HK-2 (cell line): ENCODE data around the gene DUOXA2.
"Not testable (repeated sequence)": the region's sequence is repeated elsewhere in the genome, so short reads cannot be mapped to it uniquely, and the experiment has no call there.

Source experiments
- DNase-seq: peaks from one replicate; pipeline ENCODE4 v3.0.0-alpha.2; 2018; ENCODE audit not compliant: unreplicated experiment

Gene DUOXA2

DNA sequence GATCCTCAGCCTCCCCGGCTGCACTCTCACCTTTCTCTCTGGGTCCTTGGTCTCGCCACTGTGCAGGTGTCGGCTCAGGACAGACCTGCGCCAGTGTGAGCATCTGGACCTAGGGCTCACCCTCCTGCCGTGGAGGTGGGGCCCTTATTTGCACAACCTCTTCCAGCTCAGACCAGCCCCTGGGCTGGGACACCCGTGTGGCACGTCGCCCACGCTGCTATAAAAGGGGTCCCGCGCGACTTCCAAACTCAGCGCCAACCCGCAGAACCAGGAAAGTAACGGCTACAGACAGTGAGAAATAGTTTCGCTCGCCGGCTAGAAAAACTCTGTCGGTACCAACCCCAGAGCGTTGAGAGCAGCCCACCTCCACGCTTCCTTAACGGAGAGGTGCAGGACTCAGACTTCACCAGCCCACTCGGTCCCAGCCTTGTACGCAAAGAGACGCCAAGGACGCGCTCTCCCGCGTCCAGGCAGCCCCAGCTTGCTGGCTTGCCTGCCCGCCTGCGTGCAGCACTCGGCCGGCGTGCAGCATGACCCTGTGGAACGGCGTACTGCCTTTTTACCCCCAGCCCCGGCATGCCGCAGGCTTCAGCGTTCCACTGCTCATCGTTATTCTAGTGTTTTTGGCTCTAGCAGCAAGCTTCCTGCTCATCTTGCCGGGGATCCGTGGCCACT lies at the start of gene DUOXA2, which contains the start of gene DUOX2:
Gene DUOXA2 (plus strand): TSS at position 251 of the 675 bp plus-strand sequence. CDS start 280 bp downstream, at position 531.
Gene DUOX2 (minus strand): TSS at position 97 of the 675 bp plus-strand sequence. CDS start 761 bp downstream, outside the sequence.
- no peak for DNase-seq

GRCh38 chr15:45064386-45064785 lies 49.7 kb upstream of the DUOXA2 start:
- DNase-seq: peak; percentile 20

- DNase-seq: not testable (repeated sequence)
These were observed 44.2 kb upstream of the DUOXA2 start for GRCh38 chr15:45069942-45070360.

DNA sequence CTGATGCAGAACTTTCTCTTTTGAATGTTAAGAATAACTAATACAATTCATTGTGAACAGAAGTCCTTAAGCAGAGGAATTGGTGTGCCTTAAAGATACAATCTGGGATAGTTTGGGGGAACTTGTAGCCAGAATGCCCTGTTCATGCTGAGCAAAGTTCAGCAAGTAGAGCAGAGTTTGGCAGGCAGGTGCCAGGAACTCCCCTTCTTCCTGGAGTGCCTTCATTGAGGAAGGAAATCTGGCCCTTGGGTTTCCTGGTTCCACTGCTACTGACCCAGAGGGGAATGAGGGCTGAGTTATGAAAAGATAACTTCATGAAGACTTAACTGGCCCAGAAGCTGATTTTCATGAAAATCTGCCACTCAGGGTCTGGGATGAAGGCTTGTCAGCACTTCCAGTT lies 40.5 kb upstream of the DUOXA2 start:
- not testable (repeated sequence) for DNase-seq

DNA sequence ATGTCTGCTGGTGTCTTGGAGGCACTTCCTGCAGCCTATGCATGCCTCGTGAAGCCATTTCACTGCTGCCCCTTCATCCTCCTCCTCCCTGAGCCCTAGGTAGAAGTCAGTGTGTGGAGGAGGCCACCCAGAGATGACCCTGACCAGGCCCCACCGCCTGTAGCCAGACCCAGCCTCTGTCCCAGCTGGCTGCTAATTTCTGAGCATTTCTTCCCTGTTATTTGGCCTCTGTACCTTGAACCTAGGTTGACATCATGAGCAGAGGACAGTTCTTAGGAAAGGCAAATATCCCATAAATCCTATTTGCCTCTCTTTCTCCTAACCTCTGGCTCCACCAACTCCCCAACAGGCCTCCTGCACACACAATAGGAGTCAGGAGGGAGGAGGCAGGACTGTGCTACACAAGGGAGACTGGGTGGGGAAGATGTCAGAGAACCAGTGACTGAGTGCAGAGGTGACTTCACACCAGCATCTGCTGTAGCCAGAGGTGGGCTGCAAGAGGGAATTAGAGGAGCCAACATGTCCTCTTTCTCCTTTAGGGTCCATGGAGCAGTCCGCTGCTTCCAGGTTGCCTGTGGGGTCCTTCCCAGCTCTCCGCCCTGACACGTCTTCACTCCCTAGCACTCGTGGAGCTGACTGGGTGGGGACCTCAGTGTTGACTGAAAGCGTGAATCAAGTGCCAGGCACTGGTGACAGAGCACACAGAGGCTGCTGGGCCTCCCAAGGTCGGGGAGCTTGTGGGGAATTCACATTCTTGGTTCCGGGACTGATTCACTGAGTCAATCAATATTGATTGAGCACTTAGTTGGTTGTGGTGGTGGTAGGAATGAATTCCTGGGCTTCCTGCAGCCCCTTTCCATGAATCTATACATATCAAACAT lies 38.4 kb upstream of the DUOXA2 start:
- not testable (repeated sequence) for DNase-seq

DNA sequence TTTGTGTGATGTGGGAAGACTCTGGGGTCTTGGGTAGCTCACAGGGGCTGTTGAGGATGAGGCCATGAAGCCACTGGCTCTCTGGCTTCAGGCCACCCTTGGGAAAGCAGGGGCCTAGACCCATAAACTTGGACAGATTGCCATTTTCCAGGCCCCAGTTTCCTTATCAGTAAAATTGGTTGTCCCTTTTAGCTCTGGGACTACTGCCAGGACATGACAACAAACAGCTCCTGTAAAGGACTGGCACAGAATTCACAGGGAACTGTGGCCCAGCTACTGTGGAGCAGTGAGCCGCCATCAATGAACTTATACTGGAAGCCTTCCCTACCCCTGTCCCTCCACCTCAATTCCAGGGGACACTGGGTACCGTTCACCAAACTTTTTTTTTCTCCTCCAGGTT lies 36.7 kb upstream of the DUOXA2 start:
- DNase-seq: not testable (repeated sequence)

DNA sequence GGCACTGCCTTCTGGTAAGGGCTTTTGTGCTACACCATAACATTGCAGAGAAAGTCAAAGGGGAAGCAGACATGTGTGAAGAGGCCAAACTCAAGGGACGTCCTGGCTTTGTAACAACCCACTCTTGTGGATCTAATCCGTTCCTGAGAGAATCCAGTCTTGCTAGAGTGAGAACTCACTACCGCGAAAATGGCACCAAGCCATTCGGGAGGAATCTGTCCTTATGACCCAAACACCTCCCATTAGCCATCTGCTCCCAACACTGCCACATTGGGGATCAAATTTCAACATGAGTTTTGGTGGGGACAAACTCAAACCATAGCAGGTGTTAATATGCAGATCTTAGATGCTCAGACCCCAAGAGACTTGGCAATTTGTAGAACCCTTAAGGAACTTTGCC lies 34.9 kb upstream of the DUOXA2 start:
- DNase-seq: not testable (repeated sequence)

GRCh38 chr15:45079628-45080246 lies 34.4 kb upstream of the DUOXA2 start:
- not testable (repeated sequence) for DNase-seq

DNA sequence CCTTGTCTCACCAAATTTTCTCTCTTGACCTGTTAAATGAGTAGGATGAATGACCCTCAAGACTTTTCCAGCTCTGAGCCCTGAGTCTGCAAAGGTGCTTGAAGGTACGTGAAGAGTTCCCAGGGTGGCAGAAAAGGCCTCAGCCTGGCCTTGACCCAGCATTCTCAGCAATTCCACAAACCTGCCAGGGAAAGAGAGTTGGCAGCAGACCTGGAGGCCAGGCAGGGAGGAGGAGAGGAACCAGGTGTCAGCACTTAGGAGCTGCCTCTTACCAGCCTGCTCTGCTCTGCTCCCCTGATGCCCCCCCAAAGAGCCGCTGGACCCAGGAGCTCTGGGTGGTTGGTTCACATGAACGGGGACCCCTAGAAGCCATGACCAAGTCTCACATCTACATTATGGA lies 33.5 kb upstream of the DUOXA2 start:
- not testable (repeated sequence) for DNase-seq

DNA sequence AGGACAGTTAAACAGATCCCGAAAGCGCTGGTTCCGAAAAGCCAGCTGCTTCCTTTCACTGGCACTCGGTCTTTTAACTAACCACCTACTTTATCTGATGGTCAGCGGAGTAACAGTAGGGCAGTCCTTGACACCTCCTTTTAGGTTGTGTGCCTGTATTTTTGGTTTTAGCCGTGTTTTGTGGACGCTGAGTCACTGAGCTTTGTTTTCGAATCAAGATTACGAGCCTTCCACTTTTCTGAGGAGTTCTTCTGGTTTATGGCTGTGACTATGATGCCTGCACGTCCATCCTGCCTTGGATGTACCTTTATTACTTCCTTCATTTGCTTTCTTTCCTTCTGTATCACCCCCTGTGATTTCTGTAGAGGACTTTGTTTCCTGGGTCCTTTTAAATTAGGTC lies 31.7 kb upstream of the DUOXA2 start:
- not testable (repeated sequence) for DNase-seq

- no peak for DNase-seq
These were observed 30.9 kb upstream of the DUOXA2 start for GRCh38 chr15:45083223-45083622.

DNA sequence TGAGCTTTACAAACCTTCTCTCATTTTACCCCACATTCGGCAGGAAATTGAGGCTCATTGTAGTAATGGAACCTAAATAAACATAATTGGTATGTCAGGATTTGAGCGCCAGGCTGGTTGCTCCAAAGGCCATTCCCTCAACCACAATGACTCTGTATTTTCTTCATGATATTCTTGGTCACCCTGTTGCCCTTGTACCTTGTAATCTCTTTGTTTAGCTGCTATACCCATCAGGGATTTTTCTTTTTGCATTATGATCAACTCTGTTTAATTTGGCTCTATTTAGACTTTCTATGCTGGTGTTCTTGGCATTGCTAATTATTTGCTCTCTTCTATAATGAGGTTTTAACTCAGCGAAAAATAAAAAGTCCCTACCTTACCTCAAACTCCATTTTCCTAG lies 30.0 kb upstream of the DUOXA2 start:
- no peak for DNase-seq

DNA sequence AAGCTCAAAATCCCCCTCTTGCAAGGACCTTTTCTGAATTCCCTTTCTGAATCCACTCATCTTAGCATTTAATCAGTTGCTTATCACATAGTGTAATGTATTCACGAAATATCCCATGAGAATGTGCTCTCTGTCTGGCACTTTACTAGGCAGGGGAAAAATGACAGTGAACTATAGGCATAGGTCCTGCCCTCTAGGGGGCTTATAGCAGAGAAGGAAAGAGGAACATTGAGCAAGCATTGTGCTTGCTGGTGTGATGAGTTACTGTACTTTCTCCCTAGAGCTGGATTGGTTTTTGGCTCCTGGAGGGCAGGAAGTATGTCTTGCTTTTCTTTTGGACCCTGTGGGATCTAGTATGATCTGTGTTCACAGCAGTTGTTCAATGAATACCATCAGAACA lies 26.6 kb upstream of the DUOXA2 start:
- no peak for DNase-seq

GRCh38 chr15:45088801-45089711 lies 25.1 kb upstream of the DUOXA2 start:
- DNase-seq: no peak

DNA sequence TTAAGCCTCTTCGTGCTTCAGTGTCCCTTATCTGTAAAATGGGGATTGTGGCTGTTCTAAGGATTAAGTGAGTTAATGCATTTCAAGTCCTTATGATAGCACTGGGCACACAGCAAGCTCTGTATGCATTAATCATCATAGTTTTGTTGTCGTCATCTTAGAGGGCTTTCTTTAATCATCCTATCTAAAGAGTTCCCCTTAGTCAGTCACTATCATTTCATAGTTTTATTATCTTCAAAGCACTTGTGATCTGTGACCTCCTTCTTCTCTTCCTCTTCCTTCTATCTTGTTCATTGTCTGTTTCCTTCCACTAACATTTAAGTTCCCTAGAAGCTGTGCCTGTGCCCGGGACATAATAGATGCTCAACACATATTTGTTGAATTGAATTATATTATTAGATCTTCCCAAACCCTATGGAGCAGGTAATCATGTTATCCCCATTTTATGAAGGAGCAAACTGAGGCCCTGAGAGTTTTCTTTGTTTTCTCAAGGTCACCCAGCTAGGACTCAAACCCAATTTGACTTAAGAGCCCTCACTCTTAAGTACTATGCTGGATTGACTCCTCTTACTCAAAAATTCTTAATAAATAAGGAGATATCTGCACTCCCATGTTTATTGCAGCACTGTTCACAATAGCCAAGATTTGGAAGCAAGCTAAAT lies 24.3 kb upstream of the DUOXA2 start:
- no peak for DNase-seq

GRCh38 chr15:45091161-45091560 lies 23.0 kb upstream of the DUOXA2 start:
- DNase-seq: no peak

DNA sequence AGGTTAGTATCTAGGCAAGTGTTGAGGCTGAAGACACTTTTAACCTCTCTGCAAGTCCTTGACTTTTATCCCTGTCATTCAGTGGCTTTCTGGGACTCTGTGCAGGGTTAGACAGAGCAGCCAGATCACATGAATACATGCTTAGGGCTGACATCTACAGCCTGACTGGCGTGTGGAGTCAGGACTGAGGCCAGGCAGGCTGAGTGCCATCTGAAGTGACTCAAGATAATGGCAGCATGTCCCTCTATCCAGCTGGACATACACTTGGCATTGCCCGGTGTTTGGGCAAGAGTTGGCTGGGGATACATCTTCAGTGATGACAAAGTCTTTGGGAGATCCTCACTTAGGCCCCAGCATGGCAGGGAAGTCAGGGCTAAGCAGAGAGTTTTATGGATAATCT lies 22.6 kb upstream of the DUOXA2 start:
- DNase-seq: no peak

DNA sequence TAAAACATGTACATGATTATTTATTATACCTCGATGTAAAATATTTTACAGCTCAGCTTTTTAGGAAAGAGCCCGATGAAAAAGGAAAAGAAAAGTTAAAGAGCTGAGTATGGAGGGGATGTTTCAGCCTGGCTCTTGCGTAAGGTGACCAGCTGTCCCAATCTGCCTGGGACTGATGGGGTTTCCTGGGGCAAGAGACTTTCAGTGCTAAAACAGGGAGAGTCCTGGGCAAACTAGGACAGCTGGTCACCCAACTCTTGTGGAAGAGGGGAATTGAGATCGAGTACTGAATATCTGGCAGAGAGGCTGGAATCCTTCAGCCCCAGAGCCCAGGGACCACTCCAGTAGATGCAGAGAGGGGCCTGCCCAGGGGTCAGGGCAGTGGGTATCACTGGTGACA lies 21.1 kb upstream of the DUOXA2 start:
- DNase-seq: no peak

DNA sequence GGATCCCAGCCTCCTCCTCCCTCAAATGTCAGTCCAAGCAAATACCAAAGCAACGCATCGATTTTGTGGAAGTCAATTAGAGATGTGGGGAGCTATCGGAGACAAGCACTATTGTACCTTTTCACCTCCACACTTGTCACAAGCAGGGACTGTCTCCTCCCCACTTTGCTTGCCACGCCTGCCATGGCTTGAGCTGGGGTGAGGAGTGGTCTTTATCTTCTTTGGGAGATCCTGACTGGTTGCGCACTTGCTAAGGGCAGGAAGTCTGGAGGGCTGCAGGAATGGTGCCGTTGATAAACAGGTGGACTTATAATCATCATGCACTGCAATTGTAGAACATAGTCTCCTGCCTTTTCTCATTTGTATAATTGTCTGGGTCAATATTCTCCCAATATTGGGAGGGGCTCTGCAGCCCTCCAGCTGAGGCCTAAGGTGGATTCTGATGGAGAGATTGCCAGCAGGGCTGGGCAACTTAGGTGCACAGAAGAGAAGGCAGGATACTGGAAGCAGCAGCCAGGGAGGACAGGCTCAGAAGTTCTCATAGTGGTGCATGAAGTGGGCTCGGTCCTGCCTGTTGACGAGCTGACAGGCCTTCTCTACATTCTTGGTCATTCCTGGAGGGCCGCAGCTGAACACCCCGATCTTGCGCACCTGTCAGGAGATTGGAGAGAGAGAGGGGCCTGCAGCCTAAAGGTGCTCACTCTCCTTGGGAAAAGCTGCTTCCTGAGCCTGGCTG lies 20.3 kb upstream of the DUOXA2 start:
- no peak for DNase-seq

- DNase-seq: no peak
These were observed 19.8 kb upstream of the DUOXA2 start for GRCh38 chr15:45094358-45094730.
